Measurements from ENCODE around the gene ETV5.

- no peak for TF ChIP-seq EZH2 (IDR thresholded peaks at IDR 0.05; ENCODE audit: low read depth)
- no peak for TF ChIP-seq CTCF (conservative IDR thresholded peaks at IDR 0.05)
These were observed 20.6 kb downstream of the ETV5 start for GRCh38 chr3:186088335-186088734.
